ENCODE data around the gene RFTN2.
"Not testable (repeated sequence)": the region's sequence is repeated elsewhere in the genome, so short reads cannot be mapped to it uniquely, and the experiment has no call there.

RFTN2 gene

DNA sequence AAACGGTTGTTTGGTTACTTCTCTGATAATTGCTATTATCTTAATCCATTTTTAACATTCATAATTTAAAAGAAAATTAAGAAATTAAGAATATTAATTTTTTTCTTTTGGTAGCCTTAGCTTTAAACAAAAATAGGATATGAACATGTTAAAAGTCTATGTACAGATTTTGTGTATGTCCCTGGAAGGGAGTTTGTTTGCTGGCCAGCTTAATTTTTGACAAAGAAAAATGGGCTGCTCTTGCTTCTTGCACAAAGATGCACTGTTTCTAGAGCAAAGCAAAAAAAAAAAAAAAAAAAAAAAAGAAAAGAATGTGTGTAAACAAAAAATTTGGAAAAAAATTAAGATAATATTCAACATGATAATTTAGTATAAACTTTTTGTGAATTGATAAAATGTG is 1.3 kb downstream of the RFTN2 start:
- no peak for DNase-seq

DNA sequence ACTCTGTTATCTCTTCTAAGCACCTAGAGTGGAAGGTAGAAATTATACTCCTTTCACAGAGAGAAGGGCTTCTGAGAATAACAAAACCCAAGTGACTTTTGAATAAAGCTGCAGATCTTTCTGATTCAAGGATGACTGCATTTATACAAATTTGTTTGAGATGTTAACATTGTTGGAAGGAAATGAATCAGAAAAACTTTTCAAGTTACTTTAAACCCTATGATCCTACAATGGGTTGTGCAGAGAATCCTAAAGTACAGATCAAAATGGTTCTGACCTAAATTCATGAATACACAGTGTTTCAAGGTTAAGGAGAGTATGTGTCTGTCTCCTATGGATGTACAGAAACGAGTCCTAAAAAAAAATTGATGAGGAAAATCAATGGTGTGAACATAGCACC is 1.8 kb downstream of the RFTN2 start:
- DNase-seq = no peak

DNA sequence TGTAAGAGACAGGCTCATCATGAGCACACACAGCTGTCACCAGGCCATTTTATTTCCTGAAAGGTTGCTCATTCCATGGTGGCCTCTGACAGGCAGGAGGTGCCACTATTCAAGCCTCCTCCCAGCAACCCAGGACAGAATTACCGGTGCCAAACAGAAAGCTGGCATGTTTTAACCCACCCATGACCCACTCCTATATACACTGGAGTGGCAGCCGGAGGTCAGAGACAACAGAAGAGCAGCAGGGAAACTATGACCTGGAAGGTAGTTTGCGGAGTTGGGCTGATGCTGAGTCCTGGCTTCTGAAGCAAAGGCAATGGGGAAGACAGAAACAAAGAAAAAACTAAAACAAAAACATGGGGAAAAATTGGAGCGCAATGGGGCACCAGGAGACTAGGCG is 2.3 kb downstream of the RFTN2 start:
- no peak for DNase-seq

DNA sequence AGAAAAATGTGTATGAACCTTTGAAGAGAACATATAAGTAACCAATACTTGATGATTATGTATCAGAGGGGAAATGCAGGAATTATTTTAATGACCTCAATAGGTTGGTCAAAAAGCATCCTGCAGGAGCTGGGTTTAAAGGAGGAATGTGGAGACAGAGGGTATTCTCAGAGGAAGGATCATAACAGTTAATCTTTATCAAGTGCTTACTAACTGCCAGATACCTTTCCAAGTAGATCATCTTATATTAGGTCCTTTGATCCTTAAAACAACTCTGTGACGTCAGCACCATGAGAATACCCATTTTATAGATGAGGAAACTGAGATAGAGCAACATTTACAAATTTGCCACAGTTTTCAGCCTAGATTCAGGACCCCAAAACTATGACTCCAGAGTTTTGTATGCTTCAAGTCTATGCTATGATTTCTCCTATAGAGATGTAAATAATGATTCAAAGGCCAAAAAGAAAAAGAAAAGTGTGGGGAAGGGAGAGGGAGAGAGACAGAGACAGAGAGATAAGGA is 3.0 kb downstream of the RFTN2 start:
- no peak for DNase-seq

DNA sequence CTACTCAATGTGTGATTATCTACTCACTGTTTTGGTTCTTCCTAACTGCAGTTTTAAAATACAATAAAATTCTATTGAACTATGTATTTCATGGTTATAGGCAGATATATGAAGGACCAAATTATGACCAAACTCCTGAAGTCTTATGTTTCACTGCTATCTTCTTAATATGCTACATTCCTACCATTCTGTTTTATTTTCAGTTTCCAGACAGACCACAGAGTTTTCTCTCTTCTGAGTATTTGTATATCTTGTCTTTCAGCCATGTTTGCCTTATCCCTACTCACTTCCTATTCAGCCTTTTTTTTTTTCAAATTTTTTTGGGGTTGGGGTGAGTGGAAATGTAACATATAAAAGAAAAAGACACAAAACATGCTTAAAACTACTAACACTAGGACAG is 6.3 kb downstream of the RFTN2 start:
- no peak for DNase-seq

DNA sequence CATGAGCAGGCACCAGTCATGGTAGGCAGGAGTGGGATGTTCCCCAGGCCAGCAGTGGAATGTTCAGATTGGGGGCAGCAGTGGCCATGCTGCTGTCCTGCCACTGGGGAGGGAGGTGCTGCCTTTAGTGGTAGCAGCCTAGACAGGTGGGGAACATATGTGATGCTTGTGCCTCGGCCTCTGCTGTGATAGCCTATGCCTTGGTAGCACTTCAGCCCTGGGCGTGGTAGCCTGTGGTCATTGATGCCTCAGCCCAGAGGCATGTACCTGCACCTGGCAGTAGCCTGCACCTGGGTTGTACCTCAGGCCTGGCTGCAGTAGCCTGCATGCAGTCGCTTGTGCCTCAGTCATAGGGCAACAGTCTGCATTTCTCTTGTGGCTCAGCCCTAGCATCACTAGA is 7.1 kb downstream of the RFTN2 start:
- DNase-seq = no peak

DNA sequence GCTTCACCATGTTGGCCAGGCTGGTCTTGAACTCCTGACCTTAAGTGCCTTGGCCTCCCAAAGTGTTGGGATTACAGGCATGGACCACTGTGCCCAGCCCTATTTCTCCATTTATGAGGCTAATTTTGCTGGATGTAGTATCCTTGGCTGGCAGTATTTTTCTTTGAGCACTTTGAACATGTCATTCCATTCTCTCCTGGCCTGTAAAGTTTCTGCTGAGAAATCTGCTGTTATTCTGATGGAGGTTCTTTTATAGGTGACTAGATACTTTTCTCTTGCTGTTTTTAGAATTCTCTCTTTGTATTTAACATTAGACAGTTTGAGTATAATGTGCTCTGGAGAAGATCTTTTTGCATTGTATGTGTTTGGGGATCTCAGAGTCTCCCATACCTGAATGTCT is 9.1 kb downstream of the RFTN2 start:
- no peak for DNase-seq

DNA sequence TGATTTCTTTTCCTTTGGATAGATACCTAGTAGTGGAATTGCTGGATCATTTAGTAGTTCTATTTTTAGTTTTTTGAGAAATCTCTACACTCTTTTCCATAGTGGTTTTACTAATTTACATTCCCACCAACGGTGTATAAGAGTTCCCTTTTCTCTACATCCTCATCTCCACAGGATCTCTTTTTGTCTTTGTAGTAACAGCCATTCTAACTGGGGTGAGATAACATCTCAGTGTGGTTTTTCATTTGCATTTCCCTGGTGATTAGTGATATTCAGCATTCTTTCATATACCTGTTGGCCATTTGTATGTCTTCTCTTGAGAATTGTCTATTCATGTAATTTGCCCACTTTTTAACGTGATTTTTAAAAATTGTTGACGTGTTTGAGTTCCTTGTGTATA is 13.8 kb downstream of the RFTN2 start:
- DNase-seq = no peak

DNA sequence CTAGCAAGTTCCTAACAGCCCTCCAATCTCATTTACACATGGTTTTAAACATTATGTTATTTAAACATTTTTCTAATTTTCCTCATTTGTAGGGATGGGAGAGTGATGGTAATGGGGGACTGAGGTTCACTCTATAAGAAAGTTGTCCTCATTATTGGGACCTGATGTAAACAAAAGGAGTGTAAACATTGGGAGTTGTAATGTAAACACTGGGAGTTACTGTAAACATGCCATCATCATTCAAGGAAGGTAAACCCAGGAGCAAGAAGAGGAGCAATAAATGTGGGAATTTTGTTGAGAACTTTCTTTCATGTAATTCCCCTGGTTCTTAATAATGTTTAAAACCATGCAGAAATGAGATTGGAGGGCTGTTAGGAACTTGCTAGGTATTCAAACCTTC is 17.8 kb downstream of the RFTN2 start:
- no peak for DNase-seq

DNA sequence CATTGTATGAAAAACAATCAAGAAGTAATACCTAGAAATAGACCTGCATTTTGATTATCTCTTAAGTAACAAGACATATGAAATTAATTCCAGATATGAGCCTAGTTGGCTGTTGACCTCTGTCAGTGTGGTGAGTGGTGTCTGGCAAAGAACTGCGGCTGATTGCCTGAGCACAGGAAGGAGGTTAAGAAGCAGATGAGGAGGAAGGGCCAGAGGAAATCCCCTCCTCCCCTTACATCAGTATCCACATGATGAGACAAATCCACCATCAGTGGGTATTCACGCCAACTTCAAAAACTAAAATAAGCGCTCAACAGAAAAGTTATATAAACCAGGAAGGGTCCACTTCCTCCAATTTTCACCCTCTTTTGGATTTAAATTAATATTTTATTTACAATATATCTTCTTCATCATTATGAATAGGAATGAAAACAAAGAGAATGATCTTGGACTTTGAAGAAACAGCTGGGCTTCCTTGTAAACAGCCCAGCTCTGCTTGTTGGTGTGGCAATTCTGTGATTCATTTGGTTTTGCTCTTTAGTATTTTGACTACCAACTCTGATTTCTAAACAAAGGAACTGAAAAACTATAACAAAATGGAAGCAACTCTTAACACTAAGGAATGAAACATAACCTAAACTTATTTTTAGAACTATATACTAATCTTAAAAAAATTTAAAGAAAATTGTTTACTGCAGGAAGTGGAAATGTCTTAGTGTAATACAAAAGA is 27.3 kb downstream of the RFTN2 start:
- DNase-seq = no peak

DNA sequence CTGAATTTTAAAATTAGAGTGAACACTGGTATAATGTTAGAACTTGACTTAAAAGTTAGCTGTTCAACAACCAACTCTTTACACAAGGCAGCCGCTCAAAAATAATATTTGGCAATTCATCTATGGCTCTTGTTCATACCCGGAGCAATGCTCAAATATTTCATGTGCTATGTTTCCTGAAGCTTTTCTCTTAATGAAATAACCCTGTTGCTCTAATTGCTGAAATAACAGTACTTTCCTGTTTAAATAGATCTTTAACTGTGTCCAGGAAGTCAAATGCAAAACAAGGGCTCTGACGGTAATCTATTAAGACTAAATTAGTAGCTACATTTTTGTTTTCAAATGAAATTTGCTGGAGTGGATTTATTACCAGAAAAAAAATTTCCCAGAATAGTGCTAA is 33.7 kb downstream of the RFTN2 start:
- DNase-seq = no peak

DNA sequence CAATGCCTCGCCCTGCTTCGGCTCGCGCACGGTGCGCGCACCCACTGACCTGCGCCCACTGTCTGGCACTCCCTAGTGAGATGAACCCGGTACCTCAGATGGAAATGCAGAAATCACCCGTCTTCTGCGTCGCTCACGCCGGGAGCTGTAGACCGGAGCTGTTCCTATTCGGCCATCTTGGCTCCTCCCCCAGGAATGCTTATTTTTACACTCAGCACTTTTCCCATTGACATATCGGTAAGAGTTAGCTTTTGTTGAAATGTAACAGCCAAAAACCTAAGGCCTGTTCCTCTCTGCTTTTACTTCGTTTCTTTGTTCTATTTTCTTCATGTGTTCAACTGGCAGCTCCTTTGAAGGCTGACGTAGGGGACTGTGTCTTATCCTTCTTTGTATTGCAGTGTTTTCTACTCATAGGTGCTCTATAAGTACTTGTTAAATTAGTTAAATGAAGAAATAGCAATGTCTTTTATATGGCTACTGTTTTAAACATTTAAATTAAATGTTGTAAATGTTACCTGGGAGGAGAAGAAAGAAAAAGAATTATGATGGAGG is 34.7 kb downstream of the RFTN2 start:
- not testable (repeated sequence) for DNase-seq

DNA sequence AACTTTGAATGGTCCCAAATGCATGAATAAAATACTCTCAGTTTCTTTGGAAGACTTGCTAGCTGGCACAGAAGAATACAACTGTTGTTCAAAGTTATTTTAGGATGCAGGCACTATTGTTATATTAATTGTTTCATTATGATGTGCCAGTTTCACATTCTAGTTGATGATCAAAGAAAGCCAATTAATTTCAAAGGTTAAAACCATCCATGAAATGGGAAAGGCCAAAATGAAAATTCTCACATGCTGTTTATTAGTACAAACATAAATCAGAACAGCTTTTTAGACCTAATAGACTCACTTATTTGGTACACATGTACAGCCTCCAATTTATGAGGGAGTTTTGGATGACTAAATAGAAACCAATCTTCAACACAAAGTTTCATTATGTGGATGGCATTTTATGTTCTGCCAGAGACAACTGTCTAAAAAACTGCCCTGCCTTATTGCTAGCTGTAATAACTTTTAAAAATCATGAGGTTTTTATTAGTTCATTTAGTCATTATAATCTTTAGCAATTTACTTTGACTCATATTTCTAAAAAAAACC is 42.2 kb downstream of the RFTN2 start:
- no peak for DNase-seq

DNA sequence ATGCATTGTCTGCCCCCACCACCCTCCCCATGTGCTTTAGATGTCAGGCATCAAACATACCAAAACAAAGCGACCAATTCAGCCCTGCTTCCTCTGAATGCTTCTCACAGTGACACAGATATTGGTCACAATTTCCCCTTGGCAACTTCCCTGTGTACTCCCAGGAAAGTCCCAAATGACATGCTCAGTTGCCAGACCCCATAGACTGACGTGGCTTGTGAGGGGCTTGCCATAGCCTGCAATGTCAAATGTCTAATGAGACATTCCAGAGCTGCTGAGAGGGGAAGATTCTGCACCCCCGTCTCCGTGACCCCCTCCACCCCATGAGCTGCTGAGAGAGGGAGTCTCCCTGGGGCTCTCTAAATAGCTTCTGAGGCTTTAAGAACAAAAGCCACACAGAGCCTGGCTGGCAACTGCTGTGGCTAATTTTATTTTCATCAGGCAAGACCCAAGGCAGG is 47.3 kb downstream of the RFTN2 start:
- no peak for DNase-seq

DNA sequence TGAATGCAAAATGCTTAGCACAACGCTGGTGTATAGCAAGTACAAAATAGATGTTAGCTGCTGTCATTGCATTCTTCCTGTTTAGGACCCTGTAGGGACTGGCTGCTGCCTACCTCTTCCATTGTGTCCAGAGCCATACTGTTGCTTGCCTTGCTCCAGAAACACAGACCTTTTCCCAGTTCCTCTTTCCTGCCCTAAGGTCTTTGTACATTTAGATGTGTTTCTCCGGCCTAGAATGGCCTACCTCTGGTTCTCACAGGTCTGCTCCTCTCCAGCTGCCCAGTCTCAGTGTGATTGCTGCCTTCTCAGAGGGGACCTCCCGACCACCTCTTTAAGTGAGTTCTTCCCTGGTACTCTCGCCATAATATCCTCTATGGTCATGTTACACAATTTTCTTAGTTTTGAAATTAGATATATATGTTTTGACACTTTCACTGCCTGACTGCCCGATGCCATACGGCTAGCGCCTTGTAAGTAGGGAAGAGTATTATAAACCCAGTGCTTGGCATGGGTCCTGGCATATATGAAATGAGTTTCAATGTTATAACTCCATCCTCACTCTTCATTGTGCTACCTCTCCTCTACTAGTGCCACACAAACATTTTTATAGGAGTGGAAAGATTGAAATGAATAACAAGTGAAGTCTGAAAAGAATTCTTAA is 48.3 kb downstream of the RFTN2 start:
- no peak for DNase-seq

DNA sequence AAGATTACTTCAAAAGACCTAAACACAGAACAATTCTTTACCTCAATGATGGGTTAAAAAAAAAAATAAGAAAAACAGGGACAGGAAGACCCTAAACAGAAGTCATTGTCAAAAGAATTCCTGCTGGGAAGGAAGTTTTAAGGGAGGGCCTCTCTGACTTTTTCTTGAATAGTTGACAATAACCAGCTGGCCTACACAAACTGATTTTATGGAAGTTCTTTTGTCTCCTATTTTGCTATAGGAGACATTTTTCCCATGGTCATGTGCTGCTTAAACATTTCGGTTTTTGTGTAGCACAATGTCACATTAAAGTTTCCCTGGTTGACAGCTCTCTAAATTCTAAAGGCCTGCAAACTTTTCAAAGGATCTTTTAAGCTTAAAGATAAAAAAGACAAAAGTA is 55.3 kb downstream of the RFTN2 start:
- no peak for DNase-seq

DNA sequence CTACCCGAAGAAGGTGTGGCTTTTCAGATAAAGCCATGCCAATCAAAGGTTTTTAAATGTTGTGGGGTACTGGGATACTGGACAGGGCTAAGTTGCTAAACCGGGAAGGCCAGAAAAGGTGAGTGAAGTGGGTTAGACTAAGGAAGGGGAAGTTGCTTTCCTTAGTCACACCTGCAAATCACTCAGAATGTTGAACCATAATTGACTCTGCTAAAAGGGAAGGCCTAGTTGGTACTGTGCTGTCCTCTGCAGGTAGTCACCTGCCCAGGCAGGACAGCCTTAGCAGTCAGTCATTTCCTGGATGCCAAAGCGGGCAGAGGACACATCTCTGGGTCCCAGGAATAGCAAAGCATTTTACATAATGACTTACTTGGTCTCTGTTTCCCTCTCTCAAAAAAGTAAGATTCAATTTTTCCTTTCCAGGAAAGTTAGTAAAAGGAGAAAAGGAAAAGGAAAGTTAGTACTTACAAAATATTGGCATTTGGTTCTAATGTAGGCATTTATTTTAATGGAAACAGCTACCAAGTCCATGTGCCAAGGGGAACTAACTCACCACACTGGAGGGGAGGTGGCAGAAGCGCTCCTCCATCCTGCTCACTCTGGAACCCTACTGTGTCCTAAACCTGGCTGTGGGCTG is 60.3 kb downstream of the RFTN2 start:
- no peak for DNase-seq

DNA sequence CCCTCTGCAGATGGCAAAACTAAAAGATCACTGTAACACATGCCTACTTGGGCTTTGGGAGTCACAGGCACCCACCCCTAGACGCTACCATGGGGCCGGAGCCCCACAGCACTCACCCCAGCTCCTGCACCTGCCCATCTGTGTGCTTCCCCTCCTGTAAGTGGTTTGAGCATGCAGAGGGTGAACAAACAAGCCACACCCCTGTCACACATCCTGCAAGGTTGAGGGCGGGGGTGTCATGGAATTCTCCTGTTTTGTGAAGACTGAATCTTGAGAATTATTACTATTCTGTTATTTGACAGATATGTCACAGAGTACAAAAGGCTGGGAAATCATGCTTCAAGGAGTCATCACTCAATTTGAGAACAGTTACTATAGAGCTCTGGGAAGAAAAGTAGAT is 60.9 kb downstream of the RFTN2 start:
- no peak for DNase-seq

DNA sequence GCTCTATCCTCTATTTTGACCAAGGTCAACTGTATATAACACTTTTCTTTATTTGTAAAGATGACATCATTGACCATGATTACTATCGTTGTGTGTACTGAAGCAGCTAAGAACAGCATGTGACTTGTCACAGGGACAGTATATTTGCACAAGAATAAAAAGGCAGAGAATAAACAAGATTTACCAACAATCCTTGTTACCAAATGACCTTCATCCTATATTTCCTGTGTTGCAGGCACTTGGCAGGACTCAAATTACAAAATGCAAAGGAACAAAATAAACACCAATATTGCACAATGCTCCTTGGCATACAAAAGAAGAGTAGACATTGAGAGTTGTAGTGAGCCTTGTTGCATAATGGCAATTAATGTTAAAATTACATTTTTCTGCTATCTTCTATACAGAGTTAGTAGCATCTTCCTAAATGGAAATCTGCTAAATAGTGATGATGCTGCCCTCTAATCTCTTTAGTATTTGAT is 61.8 kb downstream of the RFTN2 start:
- DNase-seq = no peak

DNA sequence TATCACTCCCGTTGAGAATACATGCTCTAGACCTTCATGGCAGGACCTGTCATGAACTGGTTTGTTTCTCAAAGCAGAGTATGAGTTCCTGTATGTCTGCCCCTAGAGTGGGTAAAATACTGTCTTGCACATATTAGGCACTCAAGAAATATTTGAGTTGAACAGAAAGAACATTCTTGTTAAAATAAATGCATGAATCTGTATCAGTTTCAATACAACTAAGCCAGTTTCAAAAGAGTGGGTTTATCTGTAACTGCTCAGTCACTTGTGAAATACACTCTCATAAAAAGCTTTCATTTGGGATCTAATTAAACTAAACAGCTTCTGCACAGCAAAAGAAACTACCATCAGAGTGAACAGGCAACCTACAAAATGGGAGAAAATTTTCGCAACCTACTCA is 69.2 kb downstream of the RFTN2 start:
- DNase-seq = no peak

DNA sequence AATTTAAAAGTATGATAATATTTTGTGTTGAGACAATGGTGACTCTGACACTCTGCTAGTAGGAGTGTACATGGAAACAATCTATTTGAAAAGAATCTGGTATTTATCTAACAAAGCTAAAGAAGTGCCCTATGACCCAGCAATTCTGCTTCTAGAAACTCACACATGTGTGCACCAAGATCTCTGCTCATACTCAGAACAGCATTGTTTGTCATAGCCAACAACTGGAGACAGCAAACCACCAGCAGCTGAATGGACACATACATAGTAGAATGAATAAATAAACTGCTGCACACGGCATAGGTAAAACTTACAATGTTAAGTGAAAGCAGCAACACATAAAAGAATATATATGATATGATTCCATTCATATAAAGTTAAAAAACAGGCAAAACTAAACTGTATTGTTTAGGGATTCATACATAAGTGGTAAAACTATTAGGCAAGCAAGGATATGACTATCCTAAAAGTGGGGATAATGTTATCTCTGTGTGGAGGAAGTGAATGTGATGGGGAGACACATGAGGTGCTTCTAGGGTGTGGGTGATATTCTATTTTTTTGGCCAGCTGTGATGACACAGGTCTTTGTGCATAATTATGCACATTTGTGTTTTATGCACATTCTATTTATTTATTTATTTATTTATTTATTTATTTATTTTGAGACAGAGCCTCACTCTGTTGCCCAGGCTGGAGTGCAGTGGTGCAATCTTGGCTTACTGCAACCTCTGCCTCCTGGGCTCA is 71.1 kb downstream of the RFTN2 start:
- no peak for DNase-seq

DNA sequence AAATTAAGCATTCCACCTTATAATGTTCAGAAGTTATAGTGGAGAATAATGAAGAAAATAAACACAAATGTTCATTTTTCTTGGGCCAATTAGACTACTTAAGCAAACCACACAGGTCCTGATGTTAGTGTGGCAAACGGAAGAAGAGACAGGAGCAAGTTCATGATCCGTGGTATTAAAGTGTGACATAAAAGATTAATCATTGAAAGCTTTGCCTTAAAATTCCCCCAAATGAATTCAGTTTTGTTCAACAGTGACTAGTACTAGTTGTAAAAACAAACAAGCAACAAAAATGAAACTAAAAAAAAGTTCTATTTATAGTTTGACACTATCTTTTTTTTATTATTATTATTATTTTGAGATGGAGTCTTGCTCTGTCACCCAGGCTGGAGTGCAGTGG is 73.7 kb downstream of the RFTN2 start:
- DNase-seq = no peak

DNA sequence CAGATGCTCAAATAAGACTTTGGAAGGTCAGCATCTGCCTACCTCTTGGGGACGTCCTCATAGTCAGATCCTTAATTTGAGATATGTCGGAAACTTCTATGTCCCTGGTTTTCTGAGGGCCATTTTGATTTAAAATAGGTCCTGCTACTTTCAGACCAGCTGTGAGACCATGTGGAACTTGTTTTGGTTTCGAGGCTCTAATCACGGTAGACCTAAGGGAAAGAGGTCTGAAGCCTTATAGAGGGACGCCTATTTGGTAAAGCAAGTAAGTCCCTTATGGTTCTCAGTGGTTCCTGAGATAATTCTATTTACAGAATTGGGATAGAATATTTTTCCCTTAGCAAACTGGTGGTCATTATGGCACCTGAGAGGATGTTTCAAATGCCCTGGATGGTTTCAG is 75.1 kb downstream of the RFTN2 start:
- no peak for DNase-seq

Measured in activated CD8-positive, alpha-beta memory T cell treated with anti-CD3 and anti-CD28 coated beads for 24 hours (primary cell).